HG02642 (cell line): ENCODE results near the gene GDF15.

Experiments
- ATAC-seq: cut with Tn5 transposase; IDR thresholded peaks from one replicate; pipeline ENCODE4 v1.9.1; 2021; ENCODE audit warnings: mild to moderate bottlenecking; ENCODE audit not compliant: unreplicated experiment, poor library complexity

The GDF15 gene

DNA sequence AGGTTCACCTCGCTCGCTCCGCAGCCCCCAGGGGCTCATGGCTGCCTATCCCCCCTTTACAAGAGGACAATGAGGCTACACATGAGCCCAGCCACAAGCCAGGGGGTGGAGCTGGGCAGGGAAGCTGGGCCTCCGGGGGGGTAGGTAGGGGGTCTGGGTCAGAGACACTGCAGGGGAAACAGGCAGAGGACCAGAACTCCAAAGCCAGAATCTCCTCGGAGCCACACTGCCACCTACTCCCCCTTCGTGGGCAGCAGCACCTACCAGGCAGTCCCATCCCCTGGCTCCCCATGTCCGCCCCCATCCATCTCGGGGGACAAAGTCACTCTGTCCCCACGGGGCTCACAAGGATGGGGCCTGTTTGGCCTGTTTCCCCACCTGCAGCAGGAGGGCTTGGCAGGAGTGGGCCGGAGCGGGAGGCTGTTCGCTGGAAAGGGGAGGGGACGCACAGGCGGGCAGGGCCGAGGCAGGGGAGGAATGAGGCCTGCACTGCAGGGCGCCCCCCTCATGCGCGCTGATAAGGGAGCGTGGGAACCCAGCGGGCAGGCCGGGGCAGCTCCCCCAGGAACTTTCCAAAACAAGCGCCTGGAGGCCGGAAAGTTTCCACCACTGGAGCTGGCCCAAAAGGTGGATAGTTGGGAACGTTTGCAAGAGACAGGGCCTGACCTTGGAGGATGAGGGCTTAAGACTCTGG, 52.5 kb downstream of the GDF15 start:
- no peak for ATAC-seq
